ENCODE measurements around the gene TRIM38.

GRCh38 chr6:25981568-25982263, 19.1 kb downstream of the TRIM38 start:
- TF ChIP-seq, protein P1, sequence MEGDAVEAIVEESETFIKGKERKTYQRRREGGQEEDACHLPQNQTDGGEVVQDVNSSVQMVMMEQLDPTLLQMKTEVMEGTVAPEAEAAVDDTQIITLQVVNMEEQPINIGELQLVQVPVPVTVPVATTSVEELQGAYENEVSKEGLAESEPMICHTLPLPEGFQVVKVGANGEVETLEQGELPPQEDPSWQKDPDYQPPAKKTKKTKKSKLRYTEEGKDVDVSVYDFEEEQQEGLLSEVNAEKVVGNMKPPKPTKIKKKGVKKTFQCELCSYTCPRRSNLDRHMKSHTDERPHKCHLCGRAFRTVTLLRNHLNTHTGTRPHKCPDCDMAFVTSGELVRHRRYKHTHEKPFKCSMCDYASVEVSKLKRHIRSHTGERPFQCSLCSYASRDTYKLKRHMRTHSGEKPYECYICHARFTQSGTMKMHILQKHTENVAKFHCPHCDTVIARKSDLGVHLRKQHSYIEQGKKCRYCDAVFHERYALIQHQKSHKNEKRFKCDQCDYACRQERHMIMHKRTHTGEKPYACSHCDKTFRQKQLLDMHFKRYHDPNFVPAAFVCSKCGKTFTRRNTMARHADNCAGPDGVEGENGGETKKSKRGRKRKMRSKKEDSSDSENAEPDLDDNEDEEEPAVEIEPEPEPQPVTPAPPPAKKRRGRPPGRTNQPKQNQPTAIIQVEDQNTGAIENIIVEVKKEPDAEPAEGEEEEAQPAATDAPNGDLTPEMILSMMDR (IDR thresholded peaks at IDR 0.05 in 4 of 5, conservative IDR thresholded peaks at IDR 0.05 in 1 of 5): no peak
- TF ChIP-seq POLR2A (IDR thresholded peaks at IDR 0.05): no peak
